ENCODE results near the gene GXYLT2.

Gene GXYLT2

GRCh38 chr3:72938471-72939265, 50.8 kb downstream of the GXYLT2 start:
- peak; percentile 20 for DNase-seq

DNA sequence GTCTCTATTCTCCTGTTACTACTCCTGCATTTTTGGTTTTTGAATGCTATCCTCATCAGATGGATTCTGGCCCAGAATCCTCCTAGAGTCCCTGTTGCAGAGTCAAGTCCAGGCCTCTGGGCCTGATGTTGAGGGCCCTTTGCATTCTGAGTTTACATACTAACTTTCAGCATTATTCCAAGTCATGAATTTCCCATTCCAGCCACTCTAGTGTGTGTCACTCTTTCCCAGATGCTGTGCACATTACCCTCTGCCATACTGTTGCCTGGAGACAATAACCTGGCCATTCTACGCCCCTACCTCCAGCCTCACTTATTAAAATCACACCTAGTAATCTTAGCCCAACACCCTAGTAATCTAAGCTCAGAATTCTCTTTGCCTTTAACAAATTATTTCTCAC, 53.4 kb downstream of the GXYLT2 start:
- no peak for DNase-seq

DNA sequence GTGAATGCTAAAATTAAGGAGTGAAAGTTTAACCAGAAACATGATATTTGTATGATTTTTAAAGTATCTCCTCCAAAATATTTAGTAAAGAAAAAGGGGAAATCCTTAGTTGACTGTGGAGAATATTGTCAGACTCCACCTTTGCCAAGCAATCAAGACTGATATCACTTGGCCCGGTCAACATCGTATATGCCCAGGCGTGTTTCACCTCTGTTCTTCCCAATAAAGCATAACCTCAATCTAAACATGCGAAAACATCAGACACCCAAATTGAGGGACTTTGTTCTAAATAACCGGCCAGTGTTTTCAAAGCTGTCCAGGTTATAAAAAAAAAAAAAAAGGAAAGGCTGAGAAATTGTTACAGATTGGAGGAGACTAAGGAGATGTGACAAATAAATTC, 54.6 kb downstream of the GXYLT2 start:
- no peak for DNase-seq

DNA sequence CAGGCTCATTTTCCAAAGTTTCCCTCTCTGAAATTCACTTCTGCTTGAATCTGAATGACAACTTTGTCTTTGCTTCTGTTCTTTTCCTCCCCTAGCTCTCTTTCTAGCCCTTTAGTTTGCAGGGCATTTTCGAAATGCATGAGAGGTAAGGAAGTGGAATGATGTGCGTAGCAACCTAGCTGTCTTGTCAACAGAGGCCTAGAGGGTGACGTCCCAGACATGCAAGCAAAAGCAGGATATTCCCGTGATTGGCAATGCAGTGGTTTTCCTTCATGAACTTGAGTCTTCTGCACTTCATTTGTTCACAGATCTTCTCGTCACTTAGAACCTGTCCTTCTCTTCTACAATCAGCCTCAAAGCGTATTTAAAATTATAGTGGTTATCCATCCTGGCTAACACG, 56.9 kb downstream of the GXYLT2 start:
- DNase-seq, result no peak

- no peak for DNase-seq
These were observed 60.1 kb downstream of the GXYLT2 start for GRCh38 chr3:72947715-72948490.

DNA sequence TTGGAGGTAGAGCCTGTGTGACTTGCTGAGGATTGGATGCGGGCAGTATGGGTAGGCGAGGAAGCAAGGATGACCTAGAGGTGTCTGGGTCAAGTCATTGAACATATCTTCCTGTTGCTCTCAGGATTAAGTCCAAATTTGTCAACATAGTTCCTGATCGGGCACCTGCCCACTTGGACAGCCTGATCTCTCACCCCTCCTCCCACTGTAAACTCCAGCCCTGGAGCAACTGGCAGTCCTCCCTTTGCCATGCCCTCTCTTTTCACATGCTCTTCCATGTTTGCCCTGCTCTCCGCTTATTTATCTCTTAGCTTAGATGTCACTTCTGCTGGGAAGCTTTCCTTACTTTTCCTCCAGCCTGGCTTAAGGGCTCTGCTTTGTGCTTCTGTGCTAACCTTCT, 61.2 kb downstream of the GXYLT2 start:
- DNase-seq, result no peak

- DNase-seq, result no peak
These were observed 62.5 kb downstream of the GXYLT2 start for GRCh38 chr3:72950372-72950771.

DNA sequence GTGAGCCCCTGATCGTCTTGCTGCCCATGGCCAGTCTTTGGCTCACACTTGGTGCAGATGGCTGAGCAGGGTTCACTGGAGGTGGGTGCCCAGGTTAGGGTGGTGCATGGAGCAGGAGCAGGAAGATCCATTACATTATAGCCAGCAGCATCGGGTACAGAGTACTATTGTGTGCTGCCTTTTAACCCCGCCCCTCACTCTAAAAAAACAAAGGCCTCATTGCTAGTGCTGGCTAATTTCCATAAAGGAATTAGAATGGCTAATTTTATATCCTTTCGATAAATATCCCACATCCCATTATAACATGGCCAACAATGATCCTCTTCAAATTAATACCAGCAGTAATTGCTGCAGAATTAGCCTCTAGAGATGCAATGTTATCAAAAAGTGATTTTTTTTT, 63.0 kb downstream of the GXYLT2 start:
- no peak for DNase-seq

GRCh38 chr3:72951259-72951722, 63.4 kb downstream of the GXYLT2 start:
- no peak for DNase-seq

DNA sequence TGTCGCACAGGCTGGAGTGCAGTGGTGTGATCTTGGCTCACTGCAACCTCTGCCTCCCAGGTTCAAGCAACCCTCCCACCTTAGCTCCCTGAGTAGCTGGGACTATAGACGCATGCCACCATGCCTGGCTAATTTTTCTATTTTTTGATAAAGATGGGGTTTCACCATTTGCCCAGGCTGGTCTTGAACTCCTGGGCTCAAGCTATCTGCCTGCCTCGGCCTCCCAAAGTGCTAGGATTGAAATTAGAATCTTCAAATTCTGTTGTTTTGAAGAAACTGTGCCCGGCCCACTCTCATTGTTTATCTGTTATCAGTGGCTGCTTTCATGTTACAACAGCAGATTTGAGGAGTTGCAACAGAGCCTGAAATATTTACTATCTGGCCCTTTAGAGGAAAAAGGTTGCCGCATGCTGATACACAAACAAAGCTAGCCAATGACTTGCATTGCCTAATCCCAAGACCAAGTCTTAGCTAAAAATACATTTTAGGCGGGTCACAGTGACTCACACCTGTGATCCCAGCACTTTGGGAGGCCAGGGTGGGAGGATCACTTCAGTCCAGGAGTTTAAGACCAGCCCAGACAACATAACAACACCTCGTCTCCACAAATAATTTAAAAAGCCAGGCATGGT, 65.6 kb downstream of the GXYLT2 start:
- DNase-seq, result no peak

DNA sequence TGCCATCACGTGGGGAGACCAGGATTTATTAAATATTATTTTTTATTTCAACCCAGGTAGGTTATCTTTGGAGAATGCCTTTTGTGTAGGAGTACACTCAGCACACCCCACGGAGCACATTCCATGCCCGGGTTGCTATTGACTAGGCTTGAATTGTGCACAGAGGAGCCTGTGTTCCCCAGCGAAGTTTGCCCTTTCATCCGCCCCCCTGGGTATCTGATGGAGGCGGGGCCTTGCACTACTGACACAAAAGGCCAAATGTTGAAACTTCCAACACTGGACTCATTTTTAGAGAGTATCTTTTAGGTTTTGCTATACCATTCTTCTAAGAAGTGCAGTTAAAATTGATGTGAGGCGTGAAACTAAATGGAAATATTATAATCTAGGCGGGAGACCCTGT, 69.5 kb downstream of the GXYLT2 start:
- no peak for DNase-seq

- DNase-seq, result no peak
These were observed 71.5 kb downstream of the GXYLT2 start for GRCh38 chr3:72959336-72959735.

GRCh38 chr3:72960812-72961518, 73.1 kb downstream of the GXYLT2 start:
- no peak for DNase-seq

DNA sequence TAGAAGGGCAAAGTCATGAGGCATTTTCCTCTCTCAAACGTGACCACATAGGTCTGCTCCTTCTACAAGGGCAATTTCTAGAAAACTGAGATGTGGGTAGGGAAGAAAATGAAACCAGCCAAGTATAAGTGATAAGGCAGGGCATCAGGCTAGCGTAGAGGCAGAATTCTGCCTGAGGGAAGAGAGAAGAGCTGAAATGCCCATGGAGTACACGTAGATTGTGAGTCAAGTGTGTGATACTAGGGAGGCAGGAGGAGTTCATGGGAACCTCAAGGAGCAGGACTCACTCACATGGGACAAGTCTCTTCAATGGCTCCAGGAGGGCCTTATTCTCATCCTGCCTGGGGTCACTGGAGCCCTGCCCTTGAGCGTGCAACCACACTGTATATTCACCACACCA, 73.9 kb downstream of the GXYLT2 start:
- no peak for DNase-seq

DNA sequence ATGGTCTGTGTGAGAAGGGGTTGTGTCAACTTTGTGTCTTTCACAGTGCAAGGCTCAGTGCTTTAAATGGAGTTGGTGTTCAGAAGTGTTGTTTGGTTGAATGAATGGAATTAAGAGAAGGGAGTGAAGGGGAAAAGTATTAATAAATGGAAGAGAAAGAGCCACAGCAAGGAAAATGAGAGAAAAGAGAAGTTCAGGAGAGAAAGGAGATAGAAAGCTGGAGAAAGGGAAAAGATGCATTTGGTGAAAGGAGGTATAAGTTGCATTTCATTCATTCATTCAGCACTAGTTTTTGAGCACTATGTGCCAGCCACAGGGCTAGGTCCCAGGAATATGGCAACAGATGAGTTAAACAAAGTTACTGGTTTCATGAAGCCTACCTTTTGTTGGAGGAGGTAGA, 74.5 kb downstream of the GXYLT2 start:
- DNase-seq, result no peak

GRCh38 chr3:72964633-72965032, 76.8 kb downstream of the GXYLT2 start:
- DNase-seq, result no peak

- no peak for DNase-seq
These were observed 80.4 kb downstream of the GXYLT2 start for GRCh38 chr3:72968266-72968664.

GRCh38 chr3:72969766-72970165, 81.9 kb downstream of the GXYLT2 start:
- DNase-seq, result no peak

DNA sequence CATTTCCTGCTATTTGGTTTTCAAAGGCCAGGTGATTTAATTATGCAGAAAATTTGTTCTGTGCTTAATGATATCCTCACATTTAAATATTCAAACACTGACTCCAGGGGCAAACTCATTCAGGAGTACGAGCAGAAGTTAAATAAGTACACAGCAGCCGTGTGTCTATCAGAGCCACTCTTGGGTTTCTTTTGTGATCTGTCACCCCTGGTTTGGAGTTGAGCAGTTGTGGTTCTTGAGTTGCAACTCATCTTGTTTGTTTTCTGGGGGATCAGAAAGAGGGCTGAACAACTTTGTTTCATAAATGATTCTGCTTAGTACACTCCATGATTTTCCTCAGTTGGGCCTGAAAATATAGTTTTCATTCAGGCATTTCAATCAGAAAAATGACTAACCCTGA, 83.1 kb downstream of the GXYLT2 start:
- DNase-seq, result no peak

- DNase-seq, result no peak
These were observed 84.8 kb downstream of the GXYLT2 start for GRCh38 chr3:72972706-72973030.

DNA sequence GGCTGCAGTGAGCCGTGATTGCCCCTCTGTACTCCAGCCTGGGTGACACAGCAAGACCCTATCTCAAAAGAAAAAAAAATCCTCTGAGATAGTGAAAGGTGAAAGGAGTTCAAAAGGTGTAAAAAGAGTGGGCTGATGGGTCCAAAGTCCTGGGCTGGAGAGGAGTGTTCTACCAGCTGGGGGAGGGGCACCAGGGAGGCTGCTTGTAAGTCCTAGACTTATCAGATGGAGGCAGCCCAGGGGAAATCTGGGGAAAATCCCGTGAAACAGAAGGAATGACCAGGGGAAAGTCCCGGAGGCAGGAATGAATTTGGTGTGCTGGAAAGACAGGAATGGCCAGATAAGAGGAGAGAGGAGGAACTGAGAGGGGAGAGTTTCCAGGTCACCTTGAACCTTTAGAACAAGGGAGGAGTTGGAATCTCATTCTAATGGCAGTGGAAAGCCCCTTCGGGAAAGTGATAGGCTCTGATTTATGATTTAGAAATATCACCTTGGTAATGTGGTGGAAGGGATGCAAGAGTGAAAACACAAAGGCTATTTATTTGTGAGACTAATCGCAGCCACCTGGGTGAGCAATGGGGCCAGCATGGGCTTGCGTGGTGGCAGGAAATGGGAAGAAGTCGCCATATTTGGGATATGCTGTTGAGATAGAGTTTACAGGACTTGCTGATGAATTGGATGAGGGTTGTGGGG, 85.3 kb downstream of the GXYLT2 start:
- no peak for DNase-seq

- DNase-seq, result no peak
These were observed 85.9 kb downstream of the GXYLT2 start for GRCh38 chr3:72973786-72974185.

- no peak for DNase-seq
These were observed 87.1 kb downstream of the GXYLT2 start for GRCh38 chr3:72974956-72975355.

Measured in stimulated activated CD4-positive, alpha-beta T cell treated with anti-CD3 and anti-CD28 coated beads, Interleukin-4, amount 100 ng/mL, for 24 hours (primary cell).